Measurements from ENCODE around the gene PARN. TPM values are rescaled to one million over a fixed set of nuclear protein-coding genes. Genes with fewer than 3 reads are reported as not detected.
"Not testable (repeated sequence)": the region's sequence is repeated elsewhere in the genome, so short reads cannot be mapped to it uniquely, and the experiment has no call there.

The PARN gene
- total RNA-seq, 2 donors from 2014 or later: 56.1 to 68.9 TPM

- no peak overlapping the region for H3K4me3 Mint-ChIP-seq
- no peaks in the 10 kb centered on the region for H3K36me3 Mint-ChIP-seq (ENCODE audit: insufficient read depth in 2 of 2)
- DNase-seq (no peak), ATAC-seq (replicated peaks in 1 of 2) (no peak)
- H3K27me3 Mint-ChIP-seq (ENCODE audit: low read depth): no peaks in the 10 kb centered on the region
- H3K9me3 Mint-ChIP-seq: no peaks in the 10 kb centered on the region
- H3K4me1 Mint-ChIP-seq (ENCODE audit: low read depth): no peaks in the 10 kb centered on the region
- no peak overlapping the region for H3K27ac Mint-ChIP-seq
Measured at GRCh38 chr16:14449790-14450480, 180.1 kb downstream of the PARN start.

- H3K27ac Mint-ChIP-seq: no peak overlapping the region
- no peaks in the 10 kb centered on the region for H3K9me3 Mint-ChIP-seq
- ATAC-seq (replicated peaks in 1 of 2): no peak
- H3K27me3 Mint-ChIP-seq (ENCODE audit: low read depth): no peaks in the 10 kb centered on the region
- no peak overlapping the region for H3K4me3 Mint-ChIP-seq
- H3K36me3 Mint-ChIP-seq (ENCODE audit: insufficient read depth in 2 of 2): no peaks in the 10 kb centered on the region
- no peak for DNase-seq
- no peaks in the 10 kb centered on the region for H3K4me1 Mint-ChIP-seq (ENCODE audit: low read depth)
Measured at GRCh38 chr16:14449334-14449733, 180.7 kb downstream of the PARN start.

GRCh38 chr16:14448879-14449278 lies 181.2 kb downstream of the PARN start:
- no peaks in the 10 kb centered on the region for H3K9me3 Mint-ChIP-seq
- no peak overlapping the region for H3K4me3 Mint-ChIP-seq
- H3K4me1 Mint-ChIP-seq (ENCODE audit: low read depth): no peaks in the 10 kb centered on the region
- H3K27ac Mint-ChIP-seq: no peak overlapping the region
- H3K36me3 Mint-ChIP-seq (ENCODE audit: insufficient read depth in 2 of 2): no peaks in the 10 kb centered on the region
- DNase-seq (no peak), ATAC-seq (replicated peaks in 1 of 2) (no peak)
- no peaks in the 10 kb centered on the region for H3K27me3 Mint-ChIP-seq (ENCODE audit: low read depth)

- no peaks in the 10 kb centered on the region for H3K9me3 Mint-ChIP-seq
- DNase-seq (no peak), ATAC-seq (replicated peaks in 1 of 2) (no peak)
- H3K27ac Mint-ChIP-seq: no peak overlapping the region
- no peaks in the 10 kb centered on the region for H3K4me1 Mint-ChIP-seq (ENCODE audit: low read depth)
- no peaks in the 10 kb centered on the region for H3K36me3 Mint-ChIP-seq (ENCODE audit: insufficient read depth in 2 of 2)
- no peak overlapping the region for H3K4me3 Mint-ChIP-seq
- H3K27me3 Mint-ChIP-seq (ENCODE audit: low read depth): no peaks in the 10 kb centered on the region
Measured at GRCh38 chr16:14447783-14448182, 182.3 kb downstream of the PARN start.

- DNase-seq (no peak), ATAC-seq (replicated peaks in 1 of 2) (no peak)
- Mint-ChIP-seq H3K4me1 (ENCODE audit: low read depth) (no peaks in the 10 kb centered on the region), H3K27me3 (ENCODE audit: low read depth) (no peaks in the 10 kb centered on the region), H3K9me3 (no peaks in the 10 kb centered on the region), H3K36me3 (ENCODE audit: insufficient read depth in 2 of 2) (no peaks in the 10 kb centered on the region), H3K27ac (no peak overlapping the region), H3K4me3 (no peak overlapping the region)
Measured at GRCh38 chr16:14446796-14447195, 183.3 kb downstream of the PARN start.

GRCh38 chr16:14445937-14446715 lies 183.9 kb downstream of the PARN start:
- H3K27me3 Mint-ChIP-seq (ENCODE audit: low read depth): no peaks in the 10 kb centered on the region
- H3K4me3 Mint-ChIP-seq: no peak overlapping the region
- H3K27ac Mint-ChIP-seq: no peak overlapping the region
- DNase-seq (no peak), ATAC-seq (replicated peaks in 1 of 2) (no peak)
- H3K4me1 Mint-ChIP-seq (ENCODE audit: low read depth): no peaks in the 10 kb centered on the region
- no peaks in the 10 kb centered on the region for H3K36me3 Mint-ChIP-seq (ENCODE audit: insufficient read depth in 2 of 2)
- H3K9me3 Mint-ChIP-seq: no peaks in the 10 kb centered on the region

- Mint-ChIP-seq H3K27me3 (ENCODE audit: low read depth) (no peaks in the 10 kb centered on the region), H3K4me3 (no peak overlapping the region), H3K27ac (no peak overlapping the region), H3K4me1 (ENCODE audit: low read depth) (no peaks in the 10 kb centered on the region), H3K9me3 (no peaks in the 10 kb centered on the region), H3K36me3 (ENCODE audit: insufficient read depth in 2 of 2) (no peaks in the 10 kb centered on the region)
- ATAC-seq (replicated peaks in 1 of 2) (no peak), DNase-seq (no peak)
Measured at GRCh38 chr16:14444979-14445810, 184.9 kb downstream of the PARN start.

- not testable (repeated sequence) for H3K36me3 Mint-ChIP-seq (ENCODE audit: insufficient read depth in 2 of 2); H3K9me3 Mint-ChIP-seq; H3K27ac Mint-ChIP-seq; DNase-seq; H3K4me3 Mint-ChIP-seq; ATAC-seq (replicated peaks in 1 of 2); H3K27me3 Mint-ChIP-seq (ENCODE audit: low read depth)
- peaks cover 14% of the 10 kb centered on the region for H3K4me1 Mint-ChIP-seq (ENCODE audit: low read depth)
Measured at GRCh38 chr16:14441533-14441932, 188.5 kb downstream of the PARN start.

- no peak for ATAC-seq (replicated peaks in 1 of 2)
Measured at GRCh38 chr16:14438256-14438655, 191.8 kb downstream of the PARN start.

GRCh38 chr16:14437426-14437825 lies 192.6 kb downstream of the PARN start:
- no peak for ATAC-seq (replicated peaks in 1 of 2)
- H3K9me3 Mint-ChIP-seq: no peaks in the 10 kb centered on the region
- no peak for DNase-seq
- H3K27me3 Mint-ChIP-seq (ENCODE audit: low read depth): no peaks in the 10 kb centered on the region
- H3K4me1 Mint-ChIP-seq (ENCODE audit: low read depth): peaks cover 20% of the 10 kb centered on the region
- H3K36me3 Mint-ChIP-seq (ENCODE audit: insufficient read depth in 2 of 2): peaks cover 2 to 6% of the 10 kb centered on the region in 2 donors
- H3K4me3 Mint-ChIP-seq: no peak overlapping the region
- H3K27ac Mint-ChIP-seq: no peak overlapping the region

More at GRCh38 chr16:14438256-14438655, 191.8 kb downstream of the PARN start:
- DNase-seq: no peak
- H3K36me3 Mint-ChIP-seq (ENCODE audit: insufficient read depth in 2 of 2): peaks cover 2 to 6% of the 10 kb centered on the region in 2 donors
- H3K4me3 Mint-ChIP-seq: no peak overlapping the region
- peaks cover 20% of the 10 kb centered on the region for H3K4me1 Mint-ChIP-seq (ENCODE audit: low read depth)
- H3K27me3 Mint-ChIP-seq (ENCODE audit: low read depth): no peaks in the 10 kb centered on the region
- H3K27ac Mint-ChIP-seq: no peak overlapping the region
- no peaks in the 10 kb centered on the region for H3K9me3 Mint-ChIP-seq

- Mint-ChIP-seq H3K4me1 (ENCODE audit: low read depth) (peaks cover 20% of the 10 kb centered on the region), H3K9me3 (no peaks in the 10 kb centered on the region), H3K27me3 (ENCODE audit: low read depth) (no peaks in the 10 kb centered on the region), H3K36me3 (ENCODE audit: insufficient read depth in 2 of 2) (peaks cover 2 to 6% of the 10 kb centered on the region in 2 donors), H3K27ac (no peak overlapping the region), H3K4me3 (peak overlapping the region in 1 of 2 donors; percentile 10)
- DNase-seq (peak; percentile 4 to 9), ATAC-seq (replicated peaks in 1 of 2) (peak; percentile 51)
Measured at GRCh38 chr16:14436401-14436955, 193.6 kb downstream of the PARN start.

GRCh38 chr16:14434860-14435259 lies 195.2 kb downstream of the PARN start:
- Mint-ChIP-seq H3K4me1 (ENCODE audit: low read depth) (peaks cover 20% of the 10 kb centered on the region), H3K27me3 (ENCODE audit: low read depth) (no peaks in the 10 kb centered on the region), H3K27ac (peak overlapping the region; percentile 75), H3K36me3 (ENCODE audit: insufficient read depth in 2 of 2) (peaks cover 2 to 4% of the 10 kb centered on the region in 2 donors), H3K4me3 (no peak overlapping the region), H3K9me3 (no peaks in the 10 kb centered on the region)
- no peak for ATAC-seq (replicated peaks in 1 of 2)
- no peak for DNase-seq

All from activated T-cell treated with anti-CD3 and anti-CD28 coated beads, Interleukin-2, amount 50 U/mL, for 72 hours (primary cell).